ENCODE results near the gene GJA1.

Gene GJA1

GRCh38 chr6:121463087-121463486 lies 27.6 kb downstream of the GJA1 start:
- FAIRE-seq: no peak
- no peak for DNase-seq (ENCODE audit: insufficient read length)
- TF ChIP-seq POLR2A (IDR thresholded peaks at IDR 0.05; ENCODE audit: low read depth, low read length) (no peak), TAF1 (IDR thresholded peaks at IDR 0.05; ENCODE audit: borderline replicate concordance, low read depth, low read length) (no peak), POLR2AphosphoS5 (IDR thresholded peaks at IDR 0.05; ENCODE audit: low read depth, low read length) (no peak)

GRCh38 chr6:121465101-121465500 lies 29.7 kb downstream of the GJA1 start:
- TF ChIP-seq POLR2A (IDR thresholded peaks at IDR 0.05; ENCODE audit: low read depth, low read length) (no peak), TAF1 (IDR thresholded peaks at IDR 0.05; ENCODE audit: borderline replicate concordance, low read depth, low read length) (no peak), POLR2AphosphoS5 (IDR thresholded peaks at IDR 0.05; ENCODE audit: low read depth, low read length) (no peak)
- no peak for FAIRE-seq
- DNase-seq (ENCODE audit: insufficient read length): no peak

GRCh38 chr6:121479486-121480098 lies 44.1 kb downstream of the GJA1 start:
- TF ChIP-seq POLR2AphosphoS5 (IDR thresholded peaks at IDR 0.05; ENCODE audit: low read depth, low read length) (no peak), POLR2A (IDR thresholded peaks at IDR 0.05; ENCODE audit: low read depth, low read length) (no peak), TAF1 (IDR thresholded peaks at IDR 0.05; ENCODE audit: borderline replicate concordance, low read depth, low read length) (no peak)
- FAIRE-seq (no peak), DNase-seq (ENCODE audit: insufficient read length) (no peak)

GRCh38 chr6:121480099-121480713 lies 44.8 kb downstream of the GJA1 start:
- no peak for DNase-seq (ENCODE audit: insufficient read length)
- no peak for FAIRE-seq
- TF ChIP-seq POLR2A (IDR thresholded peaks at IDR 0.05; ENCODE audit: low read depth, low read length): no peak
- no peak for TF ChIP-seq TAF1 (IDR thresholded peaks at IDR 0.05; ENCODE audit: borderline replicate concordance, low read depth, low read length)
- no peak for TF ChIP-seq POLR2AphosphoS5 (IDR thresholded peaks at IDR 0.05; ENCODE audit: low read depth, low read length)

DNA sequence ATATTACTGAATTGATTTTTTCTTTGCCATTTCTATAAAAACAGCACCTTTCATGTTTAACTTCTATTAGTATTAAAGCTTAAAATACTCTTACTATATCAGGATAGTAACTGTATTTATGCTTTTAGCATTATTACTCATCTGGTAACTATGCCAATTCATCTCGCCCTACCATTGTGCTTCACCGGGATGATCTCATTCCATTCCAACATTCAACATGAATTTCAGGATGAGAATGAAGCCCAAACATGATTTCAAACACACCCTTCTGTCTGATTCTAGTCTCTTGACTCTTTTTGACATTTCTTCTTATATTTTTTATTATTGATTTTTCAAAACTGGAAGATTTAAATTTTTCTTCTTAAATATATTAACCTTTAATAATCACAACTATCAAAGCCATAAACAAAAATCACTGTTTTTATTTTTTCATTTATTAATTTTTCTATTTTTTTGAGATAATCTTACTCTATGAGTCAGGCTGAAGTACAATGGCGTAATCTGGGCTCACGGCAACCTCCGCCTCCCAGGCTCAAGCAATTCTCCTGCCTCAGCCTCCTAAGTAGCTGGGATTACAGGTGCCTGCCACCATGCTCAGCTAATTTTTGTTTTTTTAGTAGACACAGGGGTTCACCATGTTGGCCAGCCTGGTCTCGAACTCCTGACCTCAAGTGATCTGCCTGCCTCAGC lies 46.7 kb downstream of the GJA1 start:
- FAIRE-seq (no peak), DNase-seq (ENCODE audit: insufficient read length) (no peak)
- TF ChIP-seq POLR2A (IDR thresholded peaks at IDR 0.05; ENCODE audit: low read depth, low read length) (no peak), POLR2AphosphoS5 (IDR thresholded peaks at IDR 0.05; ENCODE audit: low read depth, low read length) (no peak), TAF1 (IDR thresholded peaks at IDR 0.05; ENCODE audit: borderline replicate concordance, low read depth, low read length) (no peak)

DNA sequence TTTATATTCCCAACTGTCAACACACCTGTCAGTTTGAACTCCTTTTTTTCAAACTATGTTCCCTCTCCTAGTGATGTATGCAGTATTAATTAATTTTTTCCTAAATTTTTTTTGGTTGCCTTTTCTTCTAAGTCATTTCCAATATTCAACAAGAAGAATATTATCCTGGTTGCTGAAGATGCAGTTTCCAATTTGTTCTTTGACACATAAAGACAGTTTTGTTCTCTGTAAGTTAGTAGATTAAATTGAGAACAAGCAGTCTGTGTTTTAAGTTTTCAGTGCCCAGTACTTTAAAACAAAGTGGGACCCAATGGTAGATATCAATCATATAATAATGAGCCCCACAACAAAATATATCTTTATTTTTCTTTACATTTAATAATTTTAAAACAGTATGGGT lies 47.3 kb downstream of the GJA1 start:
- TF ChIP-seq TAF1 (IDR thresholded peaks at IDR 0.05; ENCODE audit: borderline replicate concordance, low read depth, low read length) (no peak), POLR2A (IDR thresholded peaks at IDR 0.05; ENCODE audit: low read depth, low read length) (no peak), POLR2AphosphoS5 (IDR thresholded peaks at IDR 0.05; ENCODE audit: low read depth, low read length) (no peak)
- FAIRE-seq (no peak), DNase-seq (ENCODE audit: insufficient read length) (no peak)

DNA sequence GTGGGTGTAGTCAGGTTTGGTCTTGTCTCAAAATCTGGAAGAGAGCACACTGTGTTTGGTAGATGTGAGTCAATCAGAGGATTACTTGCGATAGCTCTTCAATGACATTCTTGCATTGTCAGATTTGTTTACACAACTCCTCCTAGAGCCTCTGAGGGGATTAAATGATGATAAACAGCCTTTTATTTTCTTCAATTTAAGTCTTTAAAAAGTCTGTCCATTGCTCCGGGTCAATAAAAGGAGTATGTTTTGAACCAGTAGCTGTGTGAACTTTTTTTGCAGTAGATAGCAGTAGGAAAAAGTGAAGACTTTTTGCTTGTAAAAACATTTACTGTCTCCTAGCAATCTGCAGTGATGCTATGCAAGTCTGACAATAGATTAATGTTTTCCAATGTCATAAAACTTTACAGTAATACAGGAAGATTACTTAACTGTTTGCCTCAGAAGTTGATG lies 49.9 kb downstream of the GJA1 start:
- FAIRE-seq (no peak), DNase-seq (ENCODE audit: insufficient read length) (no peak)
- TF ChIP-seq TAF1 (IDR thresholded peaks at IDR 0.05; ENCODE audit: borderline replicate concordance, low read depth, low read length) (no peak), POLR2AphosphoS5 (IDR thresholded peaks at IDR 0.05; ENCODE audit: low read depth, low read length) (no peak), POLR2A (IDR thresholded peaks at IDR 0.05; ENCODE audit: low read depth, low read length) (no peak)

GRCh38 chr6:121491576-121491975 lies 56.1 kb downstream of the GJA1 start:
- DNase-seq (ENCODE audit: insufficient read length) (no peak), FAIRE-seq (no peak)
- TF ChIP-seq POLR2A (IDR thresholded peaks at IDR 0.05; ENCODE audit: low read depth, low read length) (no peak), TAF1 (IDR thresholded peaks at IDR 0.05; ENCODE audit: borderline replicate concordance, low read depth, low read length) (no peak), POLR2AphosphoS5 (IDR thresholded peaks at IDR 0.05; ENCODE audit: low read depth, low read length) (no peak)

DNA sequence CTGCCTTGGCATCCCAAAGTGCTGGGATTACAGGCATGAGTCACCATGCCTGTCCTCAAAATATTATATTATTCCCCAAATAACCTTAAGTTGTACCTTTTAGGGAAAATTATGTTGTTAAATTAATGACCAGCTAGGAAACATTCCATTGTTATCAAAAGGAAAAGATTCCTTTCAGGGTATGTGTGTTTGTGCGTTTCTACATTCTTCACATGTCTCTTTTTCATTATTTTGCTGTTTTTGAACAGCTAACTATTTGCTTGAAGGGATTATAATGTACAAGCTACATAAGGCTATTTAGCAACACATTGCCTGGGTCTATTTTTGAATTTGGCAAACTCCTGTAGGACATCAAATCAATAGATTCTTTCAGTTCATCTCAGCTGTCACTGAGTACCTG lies 57.1 kb downstream of the GJA1 start:
- TF ChIP-seq TAF1 (IDR thresholded peaks at IDR 0.05; ENCODE audit: borderline replicate concordance, low read depth, low read length): no peak
- no peak for TF ChIP-seq POLR2AphosphoS5 (IDR thresholded peaks at IDR 0.05; ENCODE audit: low read depth, low read length)
- no peak for TF ChIP-seq POLR2A (IDR thresholded peaks at IDR 0.05; ENCODE audit: low read depth, low read length)
- no peak for FAIRE-seq
- no peak for DNase-seq (ENCODE audit: insufficient read length)

GRCh38 chr6:121497970-121498375 lies 62.5 kb downstream of the GJA1 start:
- no peak for FAIRE-seq
- no peak for DNase-seq (ENCODE audit: insufficient read length)
- TF ChIP-seq POLR2AphosphoS5 (IDR thresholded peaks at IDR 0.05; ENCODE audit: low read depth, low read length): no peak
- no peak for TF ChIP-seq TAF1 (IDR thresholded peaks at IDR 0.05; ENCODE audit: borderline replicate concordance, low read depth, low read length)
- TF ChIP-seq POLR2A (IDR thresholded peaks at IDR 0.05; ENCODE audit: low read depth, low read length): no peak

DNA sequence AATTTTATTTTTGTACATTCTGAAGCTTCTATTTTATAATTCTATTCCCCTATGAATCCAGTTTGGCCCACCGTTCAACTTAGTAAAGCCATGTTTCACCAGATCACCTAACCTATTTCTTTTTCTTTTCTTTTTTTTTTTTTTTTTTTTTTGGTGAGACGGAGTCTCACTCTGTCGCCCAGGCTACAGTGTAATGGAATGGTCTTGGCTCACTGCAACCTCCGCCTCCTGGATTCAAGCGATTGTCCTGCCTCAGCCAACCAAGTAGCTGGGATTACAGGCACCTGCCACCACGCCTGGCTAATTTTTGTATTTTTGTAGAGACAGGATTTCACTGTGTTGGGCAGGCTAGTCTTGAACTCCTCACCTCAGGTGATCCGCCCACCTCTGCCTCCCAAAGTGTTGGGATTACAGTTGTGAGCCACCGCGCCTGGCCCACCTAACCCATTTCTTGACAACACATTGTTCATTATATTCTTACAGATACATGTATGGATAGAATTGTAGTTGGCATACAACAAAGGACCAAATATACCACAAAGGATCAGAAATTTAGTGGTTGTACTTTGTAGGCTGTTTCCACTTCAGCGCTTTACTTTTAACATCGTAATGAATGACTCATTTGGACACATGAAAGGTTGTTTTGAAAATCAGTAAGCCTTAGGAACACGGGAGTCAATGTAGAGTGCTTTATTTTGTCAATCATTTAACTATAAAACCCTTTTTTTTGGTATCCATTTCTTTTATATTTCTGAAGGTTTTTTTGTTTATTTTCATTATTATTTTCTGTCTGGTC lies 63.2 kb downstream of the GJA1 start:
- no peak for TF ChIP-seq POLR2A (IDR thresholded peaks at IDR 0.05; ENCODE audit: low read depth, low read length)
- TF ChIP-seq TAF1 (IDR thresholded peaks at IDR 0.05; ENCODE audit: borderline replicate concordance, low read depth, low read length): no peak
- no peak for TF ChIP-seq POLR2AphosphoS5 (IDR thresholded peaks at IDR 0.05; ENCODE audit: low read depth, low read length)
- FAIRE-seq (no peak), DNase-seq (ENCODE audit: insufficient read length) (no peak)

All from GM12892 (cell line).